Type B pancreatic cell (in vitro differentiated cells): ENCODE results near the gene SPARCL1. TPM values are rescaled to one million over a fixed set of nuclear protein-coding genes. Genes with fewer than 3 reads are reported as not detected.

Source experiments
- DNase-seq: peaks from one replicate; pipeline ENCODE4 v3.0.0; 2021; ENCODE audit warnings: mixed read lengths; ENCODE audit not compliant: unreplicated experiment; ENCODE audit errors: extremely low spot score
- H3K27ac Mint-ChIP-seq: 2 replicates; pipeline ENCODE4 v1.8.0; 2021; ENCODE audit warnings: mild to moderate bottlenecking, mixed read lengths
- H3K27me3 Mint-ChIP-seq: 2 replicates; pipeline ENCODE4 v1.8.0; 2021; ENCODE audit warnings: mixed read lengths
- H3K36me3 Mint-ChIP-seq: 2 replicates; pipeline ENCODE4 v1.8.0; 2021; ENCODE audit warnings: mixed read lengths
- H3K4me1 Mint-ChIP-seq: one replicate; pipeline ENCODE4 v1.8.0; 2021; ENCODE audit warnings: mixed read lengths; ENCODE audit not compliant: unreplicated experiment
- H3K4me3 Mint-ChIP-seq: 2 replicates; pipeline ENCODE4 v1.8.0; 2021; ENCODE audit warnings: mild to moderate bottlenecking, mixed read lengths
- H3K9me3 Mint-ChIP-seq: 2 replicates; pipeline ENCODE4 v1.8.0; 2021; ENCODE audit warnings: mixed read lengths
- CTCF ChIP-seq: fragments of 200-600 bp; sonication (generic); conservative IDR thresholded peaks from 2 replicates; pipeline ENCODE4 v1.5.0; 2021; ENCODE audit warnings: antibody characterized with exemption, mild to moderate bottlenecking
- total RNA-seq: library from RNA; stranded (reverse); gene quantifications from 2 replicates; pipeline ENCODE4 v1.2.1, GENCODE V29; 2021; ENCODE audit warnings: low replicate concordance

Gene SPARCL1
- total RNA-seq, 1 donor from 2014 or later, result 11.2 TPM

GRCh38 chr4:87557348-87557747, 28.2 kb upstream of the SPARCL1 start:
- TF ChIP-seq CTCF, result no peak
- no peak for DNase-seq
- Mint-ChIP-seq H3K27me3 (no peaks in the 10 kb centered on the region), H3K36me3 (no peaks in the 10 kb centered on the region), H3K4me3 (no peak overlapping the region), H3K27ac (no peak overlapping the region), H3K9me3 (no peaks in the 10 kb centered on the region), H3K4me1 (no peaks in the 10 kb centered on the region)

- H3K4me3 Mint-ChIP-seq, result no peak overlapping the region
- H3K36me3 Mint-ChIP-seq, result no peaks in the 10 kb centered on the region
- no peak overlapping the region for H3K27ac Mint-ChIP-seq
- TF ChIP-seq CTCF, result no peak
- no peaks in the 10 kb centered on the region for H3K27me3 Mint-ChIP-seq
- no peak for DNase-seq
- no peaks in the 10 kb centered on the region for H3K9me3 Mint-ChIP-seq
- H3K4me1 Mint-ChIP-seq, result no peaks in the 10 kb centered on the region
Observed at GRCh38 chr4:87555773-87556619, 26.8 kb upstream of the SPARCL1 start.

- H3K4me3 Mint-ChIP-seq, result no peak overlapping the region
- no peaks in the 10 kb centered on the region for H3K27me3 Mint-ChIP-seq
- H3K9me3 Mint-ChIP-seq, result no peaks in the 10 kb centered on the region
- no peaks in the 10 kb centered on the region for H3K36me3 Mint-ChIP-seq
- no peak overlapping the region for H3K27ac Mint-ChIP-seq
- DNase-seq, result no peak
- no peak for TF ChIP-seq CTCF
- no peaks in the 10 kb centered on the region for H3K4me1 Mint-ChIP-seq
Observed at GRCh38 chr4:87553182-87553581, 24.0 kb upstream of the SPARCL1 start.

GRCh38 chr4:87551361-87551760, 22.2 kb upstream of the SPARCL1 start:
- H3K4me1 Mint-ChIP-seq, result no peaks in the 10 kb centered on the region
- no peak for TF ChIP-seq CTCF
- H3K27me3 Mint-ChIP-seq, result no peaks in the 10 kb centered on the region
- H3K27ac Mint-ChIP-seq, result no peak overlapping the region
- H3K9me3 Mint-ChIP-seq, result no peaks in the 10 kb centered on the region
- no peaks in the 10 kb centered on the region for H3K36me3 Mint-ChIP-seq
- no peak overlapping the region for H3K4me3 Mint-ChIP-seq
- no peak for DNase-seq

GRCh38 chr4:87547016-87547708, 18.0 kb upstream of the SPARCL1 start:
- no peak overlapping the region for H3K27ac Mint-ChIP-seq
- DNase-seq, result no peak
- no peak overlapping the region for H3K4me3 Mint-ChIP-seq
- no peak for TF ChIP-seq CTCF
- no peaks in the 10 kb centered on the region for H3K4me1 Mint-ChIP-seq
- H3K27me3 Mint-ChIP-seq, result no peaks in the 10 kb centered on the region
- H3K36me3 Mint-ChIP-seq, result no peaks in the 10 kb centered on the region
- H3K9me3 Mint-ChIP-seq, result no peaks in the 10 kb centered on the region
